Gastrocnemius medialis (tissue), 4 donors: ENCODE results near the gene TAGAP. TPM values are rescaled to one million over a fixed set of nuclear protein-coding genes. Genes with fewer than 3 reads are reported as not detected.
A peak's percentile ranks its signal among the peaks of the same experiment; 100 is the strongest.

Experiments
- ATAC-seq, 2 donors: fragments of 150-250 bp; one replicate each; pipeline ENCODE4 v1.9.1; 2016
- DNase-seq, 2 donors: peaks; one replicate each; pipeline ENCODE4 v3.0.0-alpha.2; 2019
- H3K27ac ChIP-seq, 4 donors: fragments of 200-600 bp; sonication (generic); 1 replicate in 1 of 4; 2 replicates in 3 of 4; pipeline ENCODE4 v1.5.1; 2016 to 2018; ENCODE audit warnings: mild to moderate bottlenecking in 2 of 4, moderate library complexity in 1 of 4
- H3K27me3 ChIP-seq, 3 donors: fragments of 200-600 bp; sonication (generic) in 2 of 3; 1 replicate in 1 of 3; 2 replicates in 2 of 3; pipeline versions ENCODE4 v1.5.1 to v1.6.0; 2016 to 2019; ENCODE audit warnings: mild to moderate bottlenecking in 1 of 3, moderate library complexity in 1 of 3
- H3K36me3 ChIP-seq, 2 donors: fragments of 200-600 bp; sonication (generic) in 1 of 2; one replicate each; pipeline ENCODE4 v1.5.1; 2017 to 2018
- H3K4me1 ChIP-seq, 2 donors: fragments of 200-600 bp; sonication (generic) in 1 of 2; one replicate each; pipeline ENCODE4 v1.5.1; 2016 to 2017; ENCODE audit warnings: mild to moderate bottlenecking in 2 of 2
- H3K4me3 ChIP-seq, 4 donors: fragments of 200-600 bp; sonication (generic) in 3 of 4; 1 replicate in 1 of 4; 2 replicates in 3 of 4; pipeline ENCODE4 v1.5.1; 2016 to 2019; ENCODE audit warnings: mild to moderate bottlenecking in 2 of 4
- H3K9me3 ChIP-seq, 3 donors: fragments of 200-600 bp; sonication (generic) in 2 of 3; 1 replicate in 1 of 3; 2 replicates in 2 of 3; pipeline ENCODE4 v1.5.1; 2016 to 2019
- POLR2A ChIP-seq, 2 donors: fragments of 450-650 bp; IDR thresholded peaks; one replicate each; pipeline ENCODE4 v1.6.1; 2017; ENCODE audit warnings: antibody characterized with exemption in 2 of 2, mild to moderate bottlenecking in 2 of 2, moderate library complexity in 2 of 2
- in situ Hi-C, 4 donors: fragments of 200-750 bp; cut with MboI; loops; one replicate each; pipeline versions ENCODE4 v1.15.0 to v1.8.0; 2017; ENCODE audit warnings: low sequenced_read_pairs in 4 of 4
- intact Hi-C: fragments of 100-400 bp; cut with DNase I; formaldehyde crosslinking; loops from one replicate; pipeline ENCODE4 v1.15.1; 2023; ENCODE audit warnings: low total_unique reads
- total RNA-seq, 4 donors: library from RNA; depleted of rRNA; stranded (reverse); fragments of >200 nt; gene quantifications; one replicate each; pipeline versions ENCODE4 v1.1.0 to v1.2.3, GENCODE V29; 2016
- TF ChIP-seq, protein P1 (sequence below), 5 experiments: fragments of 450-650 bp in 3 of 5; fragments of 200-600 bp in 2 of 5; sonication (generic) in 2 of 5; IDR thresholded peaks in 4 of 5; conservative IDR thresholded peaks in 1 of 5; 1 replicate in 4 of 5; 2 replicates in 1 of 5; pipeline ENCODE4 v1.5.1; 2016 to 2019; ENCODE audit warnings: antibody characterized with exemption in 5 of 5, mild to moderate bottlenecking in 3 of 5, moderate library complexity in 3 of 5

TAGAP gene
- total RNA-seq, 4 donors from 2014 or later = 0.25 to 0.44 TPM; not detected in 2

DNA sequence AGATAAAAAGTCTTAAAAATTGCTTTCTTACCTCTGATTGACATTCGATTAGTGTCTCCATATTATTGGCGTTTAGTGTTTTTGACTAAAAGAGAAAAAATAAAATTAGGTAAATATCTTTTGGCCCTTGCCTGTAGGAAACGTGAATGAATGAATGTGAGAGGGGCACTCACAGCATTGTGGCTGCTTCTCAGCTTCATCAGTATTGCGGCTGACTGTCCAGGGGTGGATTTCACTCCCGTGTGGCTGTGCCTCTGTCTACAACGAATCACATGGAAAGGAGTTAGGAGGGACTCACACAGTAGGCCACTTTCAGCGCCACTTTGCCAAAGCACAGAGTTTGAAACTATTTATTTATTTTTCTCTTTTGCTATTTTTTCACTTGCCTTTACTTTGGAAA, 844 bp downstream of the TAGAP start:
- intact Hi-C loops (no loop called here), in situ Hi-C loops (loop anchor here (5.0 to 10.0 kb wide), 3 partner anchors 61 to 91 kb away; no protein-coding TSS in a partner anchor)
- TF ChIP-seq POLR2A (IDR thresholded peaks at IDR 0.05) = no peak
- TF ChIP-seq, protein P1, sequence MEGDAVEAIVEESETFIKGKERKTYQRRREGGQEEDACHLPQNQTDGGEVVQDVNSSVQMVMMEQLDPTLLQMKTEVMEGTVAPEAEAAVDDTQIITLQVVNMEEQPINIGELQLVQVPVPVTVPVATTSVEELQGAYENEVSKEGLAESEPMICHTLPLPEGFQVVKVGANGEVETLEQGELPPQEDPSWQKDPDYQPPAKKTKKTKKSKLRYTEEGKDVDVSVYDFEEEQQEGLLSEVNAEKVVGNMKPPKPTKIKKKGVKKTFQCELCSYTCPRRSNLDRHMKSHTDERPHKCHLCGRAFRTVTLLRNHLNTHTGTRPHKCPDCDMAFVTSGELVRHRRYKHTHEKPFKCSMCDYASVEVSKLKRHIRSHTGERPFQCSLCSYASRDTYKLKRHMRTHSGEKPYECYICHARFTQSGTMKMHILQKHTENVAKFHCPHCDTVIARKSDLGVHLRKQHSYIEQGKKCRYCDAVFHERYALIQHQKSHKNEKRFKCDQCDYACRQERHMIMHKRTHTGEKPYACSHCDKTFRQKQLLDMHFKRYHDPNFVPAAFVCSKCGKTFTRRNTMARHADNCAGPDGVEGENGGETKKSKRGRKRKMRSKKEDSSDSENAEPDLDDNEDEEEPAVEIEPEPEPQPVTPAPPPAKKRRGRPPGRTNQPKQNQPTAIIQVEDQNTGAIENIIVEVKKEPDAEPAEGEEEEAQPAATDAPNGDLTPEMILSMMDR (IDR thresholded peaks at IDR 0.05 in 4 of 5, conservative IDR thresholded peaks at IDR 0.05 in 1 of 5) = no peak
- Histone ChIP-seq H3K9me3 (no peaks in the 10 kb centered on the region), H3K4me1 (peaks cover 0 to 4% of the 10 kb centered on the region in 2 donors), H3K27ac (no peak overlapping the region), H3K36me3 (no peaks in the 10 kb centered on the region), H3K4me3 (peak overlapping the region in 1 of 4 donors; percentile 16), H3K27me3 (peaks cover 0 to 3% (median 0%) of the 10 kb centered on the region in 3 donors)
- DNase-seq = no peak
- ATAC-seq = no peak

DNA sequence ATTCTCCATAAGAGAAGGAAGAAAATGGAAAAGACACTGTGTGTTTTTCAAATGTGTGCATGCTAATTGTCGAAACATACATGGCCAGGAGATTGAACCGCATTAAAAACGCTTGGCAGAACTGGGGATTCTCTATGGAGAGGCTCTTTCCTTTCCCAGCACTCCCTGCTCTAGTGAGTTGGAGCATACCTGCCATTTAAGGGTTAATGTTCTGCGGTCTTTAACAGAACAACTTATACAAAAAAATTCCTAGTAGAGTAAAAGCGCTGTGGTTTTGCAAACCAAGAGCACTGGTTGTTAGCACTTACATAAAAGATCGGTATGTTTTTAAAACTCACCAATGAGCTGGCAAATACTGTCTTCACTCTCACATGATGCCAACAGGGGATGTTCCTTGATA, 1.5 kb downstream of the TAGAP start:
- DNase-seq (no peak), ATAC-seq (no peak)
- no peak for TF ChIP-seq POLR2A (IDR thresholded peaks at IDR 0.05)
- TF ChIP-seq, protein P1 (IDR thresholded peaks at IDR 0.05 in 4 of 5, conservative IDR thresholded peaks at IDR 0.05 in 1 of 5) = no peak
- intact Hi-C loops (no loop called here), in situ Hi-C loops (loop anchor here (5.0 to 10.0 kb wide), 3 partner anchors 62 to 92 kb away; no protein-coding TSS in a partner anchor)
- H3K4me3 ChIP-seq = no peak overlapping the region
- H3K4me1 ChIP-seq = peaks cover 0 to 4% of the 10 kb centered on the region in 2 donors
- no peaks in the 10 kb centered on the region for H3K9me3 ChIP-seq
- no peak overlapping the region for H3K27ac ChIP-seq
- H3K27me3 ChIP-seq = no peaks in the 10 kb centered on the region
- H3K36me3 ChIP-seq = no peaks in the 10 kb centered on the region

DNA sequence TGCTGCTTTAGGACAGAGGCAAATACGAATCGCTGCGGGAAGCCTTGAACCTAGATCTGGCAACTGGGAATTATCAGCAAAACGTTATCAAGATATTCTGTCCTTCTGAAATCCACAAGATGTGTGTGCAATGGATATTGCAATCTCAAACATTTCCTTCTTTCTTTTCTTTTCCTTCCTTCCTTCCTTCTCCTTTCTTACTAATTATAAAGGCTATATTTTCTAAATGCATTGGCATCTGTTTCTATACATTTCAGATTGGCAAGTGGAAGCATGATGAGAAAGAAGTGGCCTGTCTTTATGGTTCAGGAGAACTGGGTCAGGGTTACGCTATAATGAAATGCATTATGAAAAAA, 2.0 kb downstream of the TAGAP start:
- no peak overlapping the region for H3K4me3 ChIP-seq
- H3K27ac ChIP-seq = no peak overlapping the region
- H3K4me1 ChIP-seq = peaks cover 0 to 4% of the 10 kb centered on the region in 2 donors
- in situ Hi-C loops (loop anchor here (5.0 to 10.0 kb wide), 3 partner anchors 62 to 92 kb away; no protein-coding TSS in a partner anchor), intact Hi-C loops (loop anchor here (1.0 kb wide), 2 partner anchors 61 to 91 kb away; no protein-coding TSS in a partner anchor)
- TF ChIP-seq, protein P1 (IDR thresholded peaks at IDR 0.05 in 4 of 5, conservative IDR thresholded peaks at IDR 0.05 in 1 of 5) = peak in 1 of 5 experiments; percentile 19
- TF ChIP-seq POLR2A (IDR thresholded peaks at IDR 0.05) = no peak
- H3K27me3 ChIP-seq = no peaks in the 10 kb centered on the region
- no peaks in the 10 kb centered on the region for H3K9me3 ChIP-seq
- H3K36me3 ChIP-seq = no peaks in the 10 kb centered on the region
- DNase-seq (no peak), ATAC-seq (no peak)

DNA sequence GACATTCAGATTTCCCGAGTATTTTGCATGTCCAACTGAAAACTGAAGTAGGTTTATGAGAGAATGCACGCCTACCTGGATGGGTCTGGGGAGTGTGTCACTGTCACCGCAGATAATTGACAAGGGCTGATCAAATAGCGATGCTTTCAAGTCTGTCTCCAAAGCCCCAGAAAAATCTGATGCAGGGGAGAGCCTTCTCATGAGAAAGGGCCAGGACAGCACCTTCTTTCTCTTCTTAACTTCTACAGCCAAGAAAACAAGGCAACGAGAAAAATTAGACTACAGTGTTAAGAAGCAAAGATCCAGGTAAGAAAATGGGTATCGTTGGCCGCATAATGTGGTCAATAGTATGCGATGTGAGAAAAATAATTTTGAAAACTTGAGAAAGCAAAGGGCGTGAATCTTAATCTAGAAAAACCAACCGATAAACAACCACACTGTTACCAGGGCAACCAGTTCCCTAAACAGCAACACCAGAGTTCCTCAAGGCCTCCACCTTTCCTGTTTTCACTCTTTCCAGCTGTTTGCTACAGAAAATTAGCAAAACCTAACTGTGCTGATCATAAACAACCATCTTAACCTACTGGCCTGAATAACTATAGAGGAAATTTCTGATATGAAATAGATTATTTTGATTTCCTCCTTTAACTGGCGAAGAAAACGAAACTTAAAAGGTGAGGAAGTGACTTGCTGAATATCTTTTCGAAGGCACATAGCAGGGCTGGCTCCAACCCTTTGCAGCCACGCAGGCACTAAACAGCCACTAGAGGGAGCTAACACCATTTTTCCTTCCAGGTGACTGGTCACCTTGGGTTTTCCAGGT, 2.6 kb downstream of the TAGAP start:
- Histone ChIP-seq H3K4me1 (peaks cover 0 to 4% of the 10 kb centered on the region in 2 donors), H3K27me3 (no peaks in the 10 kb centered on the region), H3K27ac (no peak overlapping the region), H3K9me3 (no peaks in the 10 kb centered on the region), H3K36me3 (no peaks in the 10 kb centered on the region), H3K4me3 (peak overlapping the region in 1 of 4 donors; percentile 13)
- intact Hi-C loops = loop anchor here (1.0 kb wide), 2 partner anchors 62 to 92 kb away; no protein-coding TSS in a partner anchor
- DNase-seq (peak; percentile 30 to 53), ATAC-seq (peak; percentile 82 to 87)
- TF ChIP-seq, protein P1 (IDR thresholded peaks at IDR 0.05 in 4 of 5, conservative IDR thresholded peaks at IDR 0.05 in 1 of 5) = peak; percentile 76 to 93 (median 79)
- no peak for TF ChIP-seq POLR2A (IDR thresholded peaks at IDR 0.05)
- in situ Hi-C loops = loop anchor here (5.0 to 10.0 kb wide), 3 partner anchors 63 to 93 kb away; no protein-coding TSS in a partner anchor
